HT1080 (cell line): Measurements from ENCODE around the gene TUBGCP6. TPM values are rescaled to one million over a fixed set of nuclear protein-coding genes. Genes with fewer than 3 reads are reported as not detected.
"Not testable (repeated sequence)": the region's sequence is repeated elsewhere in the genome, so short reads cannot be mapped to it uniquely, and the experiment has no call there.

Experiments
- DNase-seq: peaks from one replicate; pipeline ENCODE4 v3.0.0-alpha.2; 2015; ENCODE audit warnings: low read depth
- total RNA-seq: library from RNA; depleted of rRNA; stranded (reverse); fragments of >200 nt; shearing (Covaris generic); gene quantifications from 2 replicates; pipeline ENCODE4 v1.2.3, GENCODE V29; 2014; rRNA removed

TUBGCP6 gene
- total RNA-seq, 1 experiment from 2014 or later = 13.1 TPM

DNA sequence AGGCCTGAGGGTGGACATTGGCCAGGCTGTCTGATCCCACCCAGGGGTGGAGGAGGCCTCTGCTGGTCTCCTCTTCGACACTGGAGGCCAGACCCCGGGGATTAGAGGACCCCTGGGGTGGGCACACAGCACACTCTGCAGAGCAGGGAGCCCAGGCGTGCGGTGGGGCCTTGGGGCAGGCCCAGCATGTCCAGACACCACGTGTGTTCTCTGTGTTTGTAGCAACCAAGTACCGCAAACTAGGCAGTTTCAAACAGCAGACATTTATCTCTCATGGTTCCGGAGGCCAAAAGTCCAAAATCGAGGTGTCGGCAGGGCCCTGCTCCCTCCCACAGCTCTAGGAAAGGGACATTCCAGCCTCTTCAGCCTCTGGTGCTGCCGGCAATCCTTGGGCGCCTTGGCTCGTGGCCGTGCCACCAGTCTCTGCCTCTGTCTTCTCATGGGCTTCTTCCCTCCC lies 72.8 kb downstream of the TUBGCP6 start:
- DNase-seq = no peak

DNA sequence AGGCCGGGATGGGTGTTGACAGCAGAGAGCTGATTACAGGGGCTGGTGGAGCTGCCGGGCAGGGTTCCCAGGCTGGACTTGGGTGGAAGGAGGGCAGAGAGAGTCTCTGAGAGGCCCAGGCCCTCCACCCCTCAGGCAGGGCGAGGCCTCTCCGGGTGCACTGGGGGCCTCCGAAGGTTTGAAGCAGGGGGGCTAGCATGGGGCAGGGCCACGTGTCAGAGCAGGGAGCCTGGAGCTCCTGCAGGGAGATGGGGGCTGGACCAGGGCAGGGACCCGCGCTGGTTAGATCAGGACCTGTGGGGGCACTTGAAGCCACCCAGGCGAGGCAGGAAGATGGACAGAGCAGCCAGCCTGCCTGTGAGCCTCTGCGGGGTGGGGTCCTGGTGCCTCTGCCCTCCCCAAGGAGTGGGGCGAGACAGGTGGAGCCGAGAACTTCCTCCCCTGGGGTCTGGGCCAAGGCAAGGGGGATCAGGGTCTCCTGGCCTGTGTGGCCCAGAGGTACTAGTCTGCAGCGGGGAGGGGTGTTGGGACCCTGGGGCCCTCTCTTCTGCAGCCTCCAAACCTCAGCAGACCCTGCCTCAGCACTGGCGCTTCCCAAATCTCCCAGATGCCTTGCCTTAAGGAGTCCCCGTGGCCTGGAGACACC lies 73.4 kb downstream of the TUBGCP6 start:
- DNase-seq = no peak

DNA sequence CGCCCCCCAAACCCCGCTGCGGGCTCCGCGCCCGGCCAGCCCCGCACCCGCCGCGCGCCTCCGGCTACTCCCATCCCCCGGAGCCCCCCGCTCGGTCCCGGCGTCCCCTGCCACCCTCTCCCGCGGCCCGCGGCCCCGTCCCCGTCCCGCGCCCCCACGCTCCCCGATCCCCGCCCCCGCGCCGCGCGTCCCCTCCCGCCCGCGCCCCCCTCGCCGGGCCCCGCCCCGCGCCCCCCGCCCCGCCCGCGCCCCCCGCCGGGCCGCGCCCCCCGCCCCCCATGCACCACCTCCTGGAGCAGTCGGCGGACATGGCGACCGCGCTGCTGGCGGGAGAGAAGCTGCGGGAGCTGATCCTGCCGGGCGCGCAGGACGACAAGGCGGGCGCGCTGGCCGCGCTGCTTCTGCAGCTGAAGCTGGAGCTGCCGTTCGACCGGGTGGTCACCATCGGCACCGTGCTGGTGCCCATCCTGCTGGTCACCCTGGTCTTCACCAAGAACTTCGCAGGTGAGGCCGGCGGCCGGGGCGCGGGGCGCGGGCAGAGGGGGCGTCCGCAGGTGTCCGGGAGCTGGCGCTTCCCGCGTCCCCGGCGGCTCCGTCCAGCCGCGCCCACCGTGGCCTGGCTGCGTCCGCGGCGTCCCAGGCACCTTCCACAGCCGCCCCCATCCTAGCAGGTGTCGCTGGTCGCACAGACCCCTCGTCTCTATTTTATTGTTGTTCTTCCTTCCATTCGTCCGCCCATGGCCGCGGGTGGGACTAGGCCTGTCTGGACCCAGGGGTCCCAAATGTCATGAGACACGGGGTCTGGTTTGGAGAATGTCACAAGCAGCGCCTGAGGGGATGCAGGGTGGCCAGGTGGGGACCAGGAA lies 74.1 kb downstream of the TUBGCP6 start, which contains the start of gene PANX2:
Gene PANX2 (plus strand): TSS at position 279 of the 866 bp plus-strand sequence. CDS start 0 bp downstream, at position 279.
- no peak for DNase-seq

- no peak for DNase-seq
Measured at GRCh38 chr22:50169774-50170341, 75.0 kb downstream of the TUBGCP6 start.

- DNase-seq = no peak
Measured at GRCh38 chr22:50169181-50169759, 75.6 kb downstream of the TUBGCP6 start.

- not testable (repeated sequence) for DNase-seq
Measured at GRCh38 chr22:50168490-50169180, 76.2 kb downstream of the TUBGCP6 start.

DNA sequence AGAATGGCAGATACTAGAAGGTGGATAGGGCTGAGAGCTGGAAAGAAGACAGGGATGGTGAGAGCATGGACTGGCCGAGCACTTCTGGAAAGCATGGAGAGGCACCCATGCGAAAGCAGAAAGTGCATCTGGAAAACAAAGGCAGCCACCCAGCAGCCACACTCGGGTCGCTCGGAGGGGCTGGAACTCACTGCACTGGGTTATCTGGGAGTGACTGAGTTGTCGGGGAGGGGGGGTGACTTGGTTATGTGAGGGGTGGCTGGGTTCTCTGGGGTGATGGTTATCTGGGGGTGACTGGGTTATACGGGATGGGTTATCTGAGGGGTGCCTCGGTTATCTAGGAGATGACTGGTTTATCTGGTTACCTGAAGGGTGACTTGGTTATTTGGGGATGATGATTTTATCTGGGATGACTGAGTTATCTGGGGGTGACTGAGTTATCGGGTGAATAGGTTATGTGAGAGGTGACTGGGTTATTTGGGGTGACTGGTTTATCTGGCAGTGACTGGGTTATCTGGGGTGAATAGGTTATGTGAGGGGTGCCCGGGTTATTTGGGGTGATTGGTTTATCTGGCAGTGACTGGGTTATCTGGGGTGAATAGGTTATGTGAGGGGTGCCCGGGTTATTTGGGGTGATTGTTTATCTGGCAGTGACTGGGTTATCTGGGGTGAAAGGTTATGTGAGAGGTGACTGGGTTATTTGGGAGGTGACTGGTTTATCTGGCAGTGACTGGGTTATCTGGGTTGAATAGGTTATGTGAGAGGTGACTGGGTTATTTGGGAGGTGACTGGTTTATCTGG lies 76.9 kb downstream of the TUBGCP6 start:
- DNase-seq = no peak

Other genes with a start within 250 kb of the TUBGCP6 start
- gene IL17REL, start 232.3 kb downstream of the TUBGCP6 start, total RNA-seq = not detected in 2 replicates
- not detected in 2 replicates for gene TTLL8, start 186.7 kb downstream of the TUBGCP6 start, total RNA-seq
- 0.10 TPM in 1 of 2 replicates, not detected in the other for gene MLC1, start 159.6 kb downstream of the TUBGCP6 start, total RNA-seq
- not detected in 2 replicates for gene MOV10L1, start 155.0 kb downstream of the TUBGCP6 start, total RNA-seq
- 1.4 and 1.6 TPM in 2 replicates for gene PANX2, start 74.3 kb downstream of the TUBGCP6 start, total RNA-seq
- gene TRABD, start 59.1 kb downstream of the TUBGCP6 start, total RNA-seq = 45.0 and 50.9 TPM in 2 replicates
- 44.5 and 49.1 TPM in 2 replicates for gene SELENOO, start 44.0 kb downstream of the TUBGCP6 start, total RNA-seq
- 13.6 and 14.5 TPM in 2 replicates for gene HDAC10, start 6.2 kb upstream of the TUBGCP6 start, total RNA-seq
- gene MAPK12, start 16.7 kb upstream of the TUBGCP6 start, total RNA-seq = 50.1 and 50.6 TPM in 2 replicates
- gene MAPK11, start 25.4 kb upstream of the TUBGCP6 start, total RNA-seq = 12.6 and 18.0 TPM in 2 replicates
- 73.4 and 84.1 TPM in 2 replicates for gene PLXNB2, start 62.6 kb upstream of the TUBGCP6 start, total RNA-seq
- gene DENND6B, start 82.0 kb upstream of the TUBGCP6 start, total RNA-seq = 0.13 and 0.31 TPM in 2 replicates
- gene PPP6R2, start 98.3 kb upstream of the TUBGCP6 start, total RNA-seq = 40.0 and 44.6 TPM in 2 replicates
- gene SBF1, start 230.0 kb upstream of the TUBGCP6 start, total RNA-seq = 65.2 and 76.2 TPM in 2 replicates
- 0.67 and 0.79 TPM in 2 replicates for gene ADM2, start 236.5 kb upstream of the TUBGCP6 start, total RNA-seq
- gene MIOX, start 241.8 kb upstream of the TUBGCP6 start, total RNA-seq = 0.13 TPM in 1 of 2 replicates, not detected in the other